ENCODE results near the gene MTHFD1L.

GRCh38 chr6:151058021-151058733, 192.7 kb downstream of the MTHFD1L start:
- no peak for TF ChIP-seq POLR2A (IDR thresholded peaks at IDR 0.05)
- TF ChIP-seq, protein P1, sequence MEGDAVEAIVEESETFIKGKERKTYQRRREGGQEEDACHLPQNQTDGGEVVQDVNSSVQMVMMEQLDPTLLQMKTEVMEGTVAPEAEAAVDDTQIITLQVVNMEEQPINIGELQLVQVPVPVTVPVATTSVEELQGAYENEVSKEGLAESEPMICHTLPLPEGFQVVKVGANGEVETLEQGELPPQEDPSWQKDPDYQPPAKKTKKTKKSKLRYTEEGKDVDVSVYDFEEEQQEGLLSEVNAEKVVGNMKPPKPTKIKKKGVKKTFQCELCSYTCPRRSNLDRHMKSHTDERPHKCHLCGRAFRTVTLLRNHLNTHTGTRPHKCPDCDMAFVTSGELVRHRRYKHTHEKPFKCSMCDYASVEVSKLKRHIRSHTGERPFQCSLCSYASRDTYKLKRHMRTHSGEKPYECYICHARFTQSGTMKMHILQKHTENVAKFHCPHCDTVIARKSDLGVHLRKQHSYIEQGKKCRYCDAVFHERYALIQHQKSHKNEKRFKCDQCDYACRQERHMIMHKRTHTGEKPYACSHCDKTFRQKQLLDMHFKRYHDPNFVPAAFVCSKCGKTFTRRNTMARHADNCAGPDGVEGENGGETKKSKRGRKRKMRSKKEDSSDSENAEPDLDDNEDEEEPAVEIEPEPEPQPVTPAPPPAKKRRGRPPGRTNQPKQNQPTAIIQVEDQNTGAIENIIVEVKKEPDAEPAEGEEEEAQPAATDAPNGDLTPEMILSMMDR (IDR thresholded peaks at IDR 0.05): no peak

Measured in Peyer's patch (tissue), 4 donors.